GF-D8 (cell line): ENCODE results near the gene GPN3.
"Not testable (repeated sequence)": the region's sequence is repeated elsewhere in the genome, so short reads cannot be mapped to it uniquely, and the experiment has no call there.

Source experiments
- DNase-seq: peaks from one replicate; lab custom pipeline; 2025; lab: John Stamatoyannopoulos, UW

GPN3 gene

DNA sequence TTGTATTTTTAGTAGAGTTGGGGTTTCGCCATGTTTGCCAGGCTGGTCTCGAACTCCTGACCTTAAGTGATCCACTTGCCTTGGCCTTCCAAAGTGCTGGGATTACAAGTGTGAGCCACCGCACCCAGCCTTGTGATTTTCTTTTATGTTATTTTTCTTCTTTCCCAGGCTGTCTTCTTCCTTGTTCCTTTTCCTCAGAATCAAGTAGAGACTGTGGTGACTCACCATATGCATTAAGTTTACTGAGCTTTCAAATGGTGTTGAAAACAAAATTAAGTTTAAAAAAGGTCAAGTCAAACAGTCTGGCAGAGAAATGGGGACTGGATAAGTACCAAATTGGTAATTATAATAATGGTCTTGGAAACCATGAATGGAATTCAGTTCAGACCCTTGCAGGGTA, 23.6 kb downstream of the GPN3 start:
- no peak for DNase-seq

DNA sequence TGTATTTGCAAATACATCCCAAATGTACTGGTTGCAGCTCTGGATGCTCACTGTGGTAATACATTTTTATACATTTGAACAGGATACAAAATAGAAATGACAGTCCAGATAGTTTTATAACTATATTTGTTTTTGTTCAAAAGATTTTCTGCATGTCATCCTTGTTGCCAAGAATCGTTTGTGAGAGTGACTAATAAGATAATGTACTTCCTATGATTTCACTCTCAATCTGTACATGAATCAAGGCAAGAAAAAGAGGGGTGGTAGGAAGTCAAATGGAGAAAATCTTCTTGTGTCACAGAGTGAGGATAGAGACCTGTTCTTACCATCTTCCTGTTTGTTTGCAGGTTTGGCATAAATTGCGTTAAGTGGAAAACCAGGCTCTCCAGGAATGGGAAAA, 31.8 kb downstream of the GPN3 start:
- DNase-seq, result no peak

DNA sequence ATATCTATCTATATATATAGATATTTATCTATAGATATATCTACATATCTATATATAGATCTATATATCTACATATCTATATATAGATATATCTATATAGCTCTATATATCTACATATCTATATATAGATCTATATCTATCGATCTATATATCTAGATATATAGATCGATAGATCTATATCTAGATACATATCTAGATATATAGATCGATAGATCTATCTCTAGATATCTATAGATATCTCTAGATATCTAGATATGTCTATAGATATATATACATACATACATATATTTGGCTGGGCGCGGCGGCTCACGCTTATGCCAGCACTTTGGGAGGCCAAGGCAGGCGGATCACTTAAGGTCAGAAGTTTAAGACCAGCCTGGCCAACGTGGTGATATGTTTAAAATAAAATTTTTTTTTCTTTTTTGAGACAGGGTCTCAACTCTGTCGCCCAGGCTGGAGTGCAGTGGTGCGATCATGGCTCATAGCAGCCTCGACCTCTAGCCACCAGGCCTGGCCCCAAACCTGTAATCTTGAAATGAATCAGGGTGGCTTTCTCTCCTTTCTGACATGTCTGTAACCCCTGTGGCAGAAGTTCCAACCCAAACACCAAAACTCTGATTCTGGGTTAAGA, 36.0 kb downstream of the GPN3 start:
- DNase-seq, result no peak

GRCh38 chr12:110429676-110430075, 38.4 kb downstream of the GPN3 start:
- not testable (repeated sequence) for DNase-seq

DNA sequence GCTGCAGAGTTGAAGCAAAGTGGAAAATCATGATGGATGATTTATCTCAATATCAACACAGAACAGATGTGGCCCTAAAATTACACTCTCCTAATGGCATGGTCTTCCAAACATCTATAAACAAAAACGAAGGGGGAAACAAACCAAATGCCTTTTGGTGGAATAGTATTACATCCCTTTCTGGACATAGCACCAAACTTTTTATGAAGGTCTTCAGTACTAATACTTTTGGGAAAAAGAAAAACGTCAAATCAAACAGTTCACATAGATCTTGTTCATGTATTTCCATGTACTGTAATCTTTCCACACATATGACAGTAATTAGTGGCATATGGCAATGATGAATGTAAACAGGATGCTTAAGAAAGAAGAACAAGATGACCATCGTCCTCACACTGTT, 41.7 kb downstream of the GPN3 start:
- DNase-seq, result no peak

DNA sequence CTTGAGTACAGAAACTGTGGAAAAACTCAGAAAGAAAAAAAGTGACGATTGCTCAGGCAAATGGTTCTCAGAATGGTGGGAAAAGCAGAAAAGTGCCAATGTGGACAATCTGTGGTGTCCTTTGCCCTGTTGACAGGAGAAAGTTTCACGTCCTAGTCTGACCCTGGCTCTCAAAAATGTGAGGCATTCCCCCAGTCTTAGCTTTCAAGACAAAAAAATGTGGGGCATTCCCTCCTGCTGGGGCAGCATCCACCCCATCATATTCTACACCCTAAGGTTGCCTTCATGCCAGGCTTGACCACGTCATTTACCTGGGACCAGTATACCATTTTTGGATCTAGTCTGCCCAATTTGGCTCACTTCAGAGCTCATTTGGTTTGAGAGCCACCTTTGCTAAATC, 43.8 kb downstream of the GPN3 start:
- no peak for DNase-seq

DNA sequence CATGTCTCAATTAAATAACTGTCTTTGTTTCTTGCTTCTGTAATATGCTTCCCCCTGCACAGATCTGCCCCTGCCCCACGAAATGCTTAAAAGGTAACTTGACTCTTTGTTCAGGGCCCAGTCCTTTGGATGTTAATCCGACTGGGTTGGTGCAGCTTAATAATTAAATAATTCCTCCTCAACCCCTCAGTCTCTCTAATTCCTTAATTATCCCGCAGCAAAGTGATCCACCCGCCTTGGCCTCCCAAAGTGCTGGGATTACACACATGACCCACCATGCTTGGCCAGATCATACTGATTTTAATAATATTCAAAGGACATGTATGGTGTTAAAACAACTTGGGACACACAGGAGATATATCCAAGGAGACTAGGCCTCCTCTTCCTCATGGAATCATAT, 46.4 kb downstream of the GPN3 start:
- no peak for DNase-seq

- no peak for DNase-seq
Measured at GRCh38 chr12:110421159-110421661, 46.8 kb downstream of the GPN3 start.

DNA sequence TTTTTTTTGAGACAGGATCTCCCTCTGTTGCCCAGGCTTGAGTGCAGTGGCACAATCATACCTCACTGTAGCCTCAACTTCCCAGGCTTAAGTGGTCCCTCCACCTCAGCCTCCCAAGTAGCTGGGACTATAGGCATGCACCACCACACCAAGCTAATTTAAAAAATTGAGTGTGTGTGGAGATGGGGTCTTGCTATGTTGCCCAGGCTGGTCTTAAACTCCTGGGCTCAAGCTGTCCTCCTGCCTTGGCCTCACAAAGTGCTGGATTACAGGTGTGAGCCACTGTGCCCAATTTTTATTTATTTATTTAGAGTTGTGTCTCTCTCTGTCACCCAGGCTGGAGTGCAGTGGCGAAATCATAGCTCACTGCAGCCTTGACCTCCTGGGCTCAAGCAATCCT, 47.4 kb downstream of the GPN3 start:
- DNase-seq, result not testable (repeated sequence)

- DNase-seq, result peak; percentile 13
Measured at GRCh38 chr12:110417113-110417512, 50.9 kb downstream of the GPN3 start.

DNA sequence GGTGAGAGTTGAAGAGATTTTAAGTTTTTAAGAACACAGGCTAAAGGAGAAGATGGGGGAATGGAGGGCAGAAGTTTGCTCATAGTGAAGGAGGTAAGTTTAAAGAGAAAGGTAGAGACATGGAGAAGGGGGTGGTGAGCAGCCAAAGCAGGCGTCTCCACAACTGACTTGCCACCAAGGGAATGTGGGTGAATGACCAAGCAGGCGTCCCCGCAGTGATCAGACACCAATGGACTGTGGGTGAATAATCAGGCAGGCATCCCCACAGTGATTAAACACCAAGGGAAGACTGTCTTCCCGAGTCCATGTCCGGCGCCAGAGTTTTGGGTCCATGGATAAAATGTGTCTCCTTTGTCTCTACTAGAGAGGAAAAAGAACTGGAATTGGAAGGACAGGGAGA, 58.0 kb downstream of the GPN3 start:
- DNase-seq, result not testable (repeated sequence)

DNA sequence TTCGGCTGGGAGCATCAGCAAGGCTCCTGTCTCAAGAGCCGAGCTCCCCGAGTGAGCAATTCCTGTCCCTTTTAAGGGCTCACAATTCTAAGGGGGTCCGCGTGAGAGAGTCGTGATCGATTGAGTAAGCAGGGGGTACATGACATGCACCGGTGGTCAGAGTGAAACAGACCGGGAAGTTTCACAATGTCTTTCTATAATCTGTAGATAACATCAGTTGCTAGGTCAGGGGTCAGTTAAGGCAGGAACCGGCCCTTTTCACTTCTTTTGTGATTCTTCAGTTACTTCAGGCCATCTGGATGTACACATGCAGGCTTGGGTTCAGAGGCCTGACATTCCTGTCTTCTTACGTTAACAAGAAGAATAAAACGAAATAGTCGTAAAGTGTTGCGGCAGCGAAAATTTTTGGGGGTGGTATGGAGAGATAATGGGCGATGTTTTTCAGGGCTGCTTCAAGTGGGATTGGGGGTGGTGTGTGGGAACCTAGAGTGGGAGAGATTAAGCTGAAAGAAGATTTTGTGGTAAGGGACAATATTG, 62.9 kb downstream of the GPN3 start:
- DNase-seq, result peak; percentile 62

DNA sequence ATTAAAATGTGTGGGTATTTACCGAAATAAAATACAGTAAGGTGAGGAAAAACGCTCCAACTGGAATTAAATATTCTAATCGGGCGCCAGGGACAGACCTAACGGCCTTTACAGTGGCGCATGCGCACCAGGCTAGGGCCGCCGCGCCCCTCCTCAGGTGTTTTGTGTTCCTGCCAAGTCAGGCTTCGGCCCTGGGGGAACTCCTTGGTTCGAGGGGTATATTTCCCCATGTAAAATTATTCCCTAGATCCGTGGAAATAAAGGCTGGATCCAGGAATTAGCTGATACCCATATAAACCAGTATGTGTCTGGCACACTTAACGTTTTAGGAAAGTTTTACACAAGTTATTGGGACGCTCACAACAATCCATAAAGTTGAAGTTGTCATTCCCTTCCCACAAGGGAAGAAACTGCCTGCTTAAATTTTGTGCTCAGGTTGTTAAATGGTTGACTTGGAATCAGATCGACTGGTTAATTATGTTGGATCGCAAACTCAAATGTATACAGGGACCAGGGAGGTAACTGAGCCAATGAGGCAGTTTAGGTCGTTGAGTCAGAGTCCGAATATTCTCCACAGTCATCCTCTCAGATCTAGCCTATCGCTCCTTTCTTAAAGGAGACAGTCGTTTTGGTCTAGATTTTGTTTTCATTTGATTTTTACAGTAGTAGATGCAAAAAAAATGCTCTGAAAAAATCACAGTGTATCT, 63.9 kb downstream of the GPN3 start:
- peak; percentile 32 for DNase-seq

- DNase-seq, result peak; percentile 60
Measured at GRCh38 chr12:110403146-110403975, 64.7 kb downstream of the GPN3 start, which contains the start of gene ANAPC7. Gene ANAPC7, minus strand, starts transcription at chr12:110403708. Its CDS starts 81 bp downstream, at chr12:110403627.
